K562 (cell line): ENCODE measurements around the gene ACKR1. TPM values are rescaled to one million over a fixed set of nuclear protein-coding genes. Genes with fewer than 3 reads are reported as not detected.

Experiments
- ATAC-seq: fragments of 200-7000 bp; cut with Tn5 transposase; 3 replicates; pipeline ENCODE4 v1.9.1; 2020; ENCODE audit warnings: moderate library complexity
- Bru-seq: library from RNA; stranded (reverse); fragments of 400-500 nt; gene quantifications from one replicate; lab custom pipeline; 2021; lab: Mats Ljungman, UMichigan
- BruChase-seq, 2 experiments: library from RNA; stranded (reverse); fragments of 400-500 nt; gene quantifications; one replicate each; lab custom pipeline; 2021; lab: Mats Ljungman, UMichigan
- BruUV-seq: library from RNA; stranded (reverse); fragments of 400-500 nt; replicated peaks from 2 replicates; lab custom pipeline; 2021; lab: Mats Ljungman, UMichigan
- CTCF ChIA-PET: fragments of 300-600 bp; formaldehyde crosslinking; extraction: SDS; loops from one replicate; lab custom pipeline; 2021; ENCODE audit warnings: low intra/inter-chr PET ratio; lab: Yijun Ruan, JAX
- POLR2A ChIA-PET: fragments of 300-600, 350-650 bp; sonication (Branson Sonifier 250); formaldehyde crosslinking; extraction: SDS; loops from one replicate; lab custom pipeline; 2021; ENCODE audit warnings: antibody characterized with exemption, inconsistent platforms; lab: Yijun Ruan, JAX
- DNase-seq, 4 experiments: peaks; one replicate each; pipeline versions ENCODE4 v3.0.0 to v3.0.0-alpha.2; 2011 to 2018; ENCODE audit warnings: low spot score in 3 of 4, mixed read lengths in 3 of 4; ENCODE audit errors: extremely low read depth in 1 of 4
- FAIRE-seq: peaks from 2 replicates; lab custom pipeline; 2011; peaks lifted over from hg19 to GRCh38; lab: Jason Lieb, UNC
- H2AFZ ChIP-seq: 2 replicates; pipeline ENCODE4 v1.6.0; 2011; ENCODE audit warnings: low read depth, low read length, control low read depth, inconsistent platforms
- H3K27ac ChIP-seq: fragments of 200-600 bp; 3 replicates; pipeline ENCODE4 v1.8.0; 2011; ENCODE audit warnings: low read depth, mild to moderate bottlenecking, control low read depth, inconsistent platforms, low read length, moderate library complexity, mixed read lengths; ENCODE audit errors: extremely low read depth
- H3K27me3 ChIP-seq, 2 experiments: fragments of 300-600 bp in 1 of 2; 2 replicates in 1 of 2; 3 replicates in 1 of 2; pipeline versions ENCODE4 v1.6.0 to v1.8.0; 2011; ENCODE audit warnings: inconsistent platforms in 2 of 2, low read length in 2 of 2, mild to moderate bottlenecking in 1 of 2, mixed read lengths in 1 of 2, moderate library complexity in 1 of 2; ENCODE audit not compliant: control insufficient read depth in 2 of 2, insufficient read depth in 2 of 2
- H3K36me3 ChIP-seq: fragments of 300-600 bp; 3 replicates; pipeline ENCODE4 v1.8.0; 2011; ENCODE audit warnings: mild to moderate bottlenecking, low read length, inconsistent platforms; ENCODE audit not compliant: control insufficient read depth, insufficient read depth
- H3K4me1 ChIP-seq, 2 experiments: fragments of 200-600 bp in 1 of 2; replicated peaks in 1 of 2; 2 replicates in 1 of 2; 3 replicates in 1 of 2; pipeline versions ENCODE4 v1.5.1 to v1.8.0; 2011; ENCODE audit warnings: inconsistent platforms in 2 of 2, low read length in 2 of 2, mild to moderate bottlenecking in 1 of 2, mixed read lengths in 1 of 2, moderate library complexity in 1 of 2; ENCODE audit not compliant: control insufficient read depth in 2 of 2, insufficient read depth in 2 of 2
- H3K4me2 ChIP-seq: 2 replicates; pipeline ENCODE4 v1.6.1; 2011; ENCODE audit warnings: low read length, control low read depth, inconsistent platforms, mixed read lengths; ENCODE audit not compliant: insufficient read depth
- H3K4me3 ChIP-seq: fragments of 200-600 bp; sonication (generic), shearing (Covaris generic); 2 replicates; pipeline ENCODE4 v1.5.1; 2016; ENCODE audit warnings: control low read depth, inconsistent platforms
- H3K79me2 ChIP-seq: fragments of 200-600 bp; 3 replicates; pipeline ENCODE4 v1.8.0; 2011; ENCODE audit warnings: low read length, inconsistent platforms; ENCODE audit not compliant: control insufficient read depth, insufficient read depth
- H3K9ac ChIP-seq, 2 experiments: 2 replicates each; pipeline versions ENCODE4 v1.6.0 to v1.6.1; 2011; ENCODE audit warnings: low read depth in 2 of 2, low read length in 2 of 2, control low read depth in 1 of 2, inconsistent platforms in 1 of 2, mild to moderate bottlenecking in 1 of 2, mixed read lengths in 1 of 2; ENCODE audit not compliant: insufficient read depth in 1 of 2
- H3K9me1 ChIP-seq: one replicate; pipeline ENCODE4 v1.6.0; 2011; ENCODE audit warnings: inconsistent platforms, mild to moderate bottlenecking, low read length, moderate library complexity; ENCODE audit not compliant: control insufficient read depth, insufficient read depth
- H3K9me3 ChIP-seq: replicated peaks from 2 replicates; pipeline ENCODE4 v1.5.1; 2011; ENCODE audit warnings: low read depth, low read length, inconsistent platforms; ENCODE audit not compliant: control insufficient read depth, insufficient read depth
- H4K20me1 ChIP-seq: replicated peaks from 2 replicates; pipeline ENCODE4 v1.6.1; 2011; ENCODE audit warnings: low read length, inconsistent platforms, mixed read lengths; ENCODE audit not compliant: control insufficient read depth, insufficient read depth
- HES1 ChIP-seq: fragments of 450-650 bp; IDR thresholded peaks from 2 replicates; pipeline ENCODE4 v1.6.1; 2016; ENCODE audit warnings: low read depth, mild to moderate bottlenecking, moderate library complexity
- IRF2 ChIP-seq: sonication (generic); formaldehyde crosslinking; IDR thresholded peaks from 2 replicates; pipeline ENCODE4 v1.8.1; 2022; ENCODE audit warnings: mild to moderate bottlenecking, missing genetic modification reagents
- MAZ ChIP-seq, 2 experiments: fragments of 450-650 bp in 1 of 2; sonication (generic) in 1 of 2; formaldehyde crosslinking; IDR thresholded peaks in 1 of 2; conservative IDR thresholded peaks in 1 of 2; 2 replicates each; pipeline versions ENCODE4 v1.4.0 to v1.5.0; 2020; ENCODE audit warnings: mild to moderate bottlenecking in 1 of 2, missing genetic modification reagents in 1 of 2
- PML ChIP-seq: IDR thresholded peaks from 2 replicates; pipeline ENCODE4 v1.6.1; 2012; ENCODE audit warnings: low read length, inconsistent platforms
- RCOR1 ChIP-seq, 2 experiments: IDR thresholded peaks; 2 replicates each; pipeline ENCODE4 v1.6.1; 2012; ENCODE audit warnings: low read depth in 2 of 2, low read length in 2 of 2, borderline replicate concordance in 1 of 2, improper control_type of control experiment in 1 of 2
- RNF219 ChIP-seq: fragments of 250-450 bp; sonication (Bioruptor Pico); IDR thresholded peaks from 2 replicates; pipeline ENCODE4 v1.5.0; 2022; ENCODE audit warnings: mild to moderate bottlenecking
- TAL1 ChIP-seq: fragments of 450-650 bp; IDR thresholded peaks from 2 replicates; pipeline ENCODE4 v1.6.1; 2016; ENCODE audit warnings: mild to moderate bottlenecking
- ZMIZ1 ChIP-seq, 2 experiments: fragments of 150-350 bp in 1 of 2; IDR thresholded peaks; 2 replicates each; pipeline ENCODE4 v1.6.1; 2012 to 2016; ENCODE audit warnings: low read depth in 2 of 2, low read length in 2 of 2, mild to moderate bottlenecking in 1 of 2, moderate library complexity in 1 of 2
- WGBS: fragments of 100-300 bp; shearing (Covaris generic); methylation state at CpG from one replicate; pipeline ENCODE4 v1.1.6; 2016; ENCODE audit warnings: low coverage, mixed read lengths; ENCODE audit not compliant: insufficient coverage; ENCODE audit errors: missing lambda C conversion rate; 5-methylcytosine and 5-hydroxymethylcytosine counted together
- in situ Hi-C: fragments of 300-500 bp; cut with MboI; formaldehyde crosslinking; loops from 4 replicates; pipeline ENCODE4 v1.15.0; 2018; ENCODE audit warnings: inconsistent platforms, mixed read lengths
- intact Hi-C: fragments of 100-400 bp; cut with micrococcal nuclease; formaldehyde crosslinking; loops from 2 replicates; pipeline ENCODE4 v1.14.2; 2022
- long read RNA-seq, 3 experiments: library from polyadenylated mRNA in 2 of 3; library from RNA in 1 of 3; unstranded in 2 of 3; stranded (forward) in 1 of 3; transcript quantifications; one replicate each; pipeline ENCODE4 v2.0.0, GENCODE V29; 2019 to 2022
- polyA minus RNA-seq, 3 experiments: library from RNA; depleted of rRNA, polyadenylated mRNA; stranded (reverse); fragments of >200 nt; gene quantifications; 2 replicates each; pipeline ENCODE4 v1.2.3, GENCODE V29; 2011
- polyA plus RNA-seq, 8 experiments: library from polyadenylated mRNA; depleted of rRNA in 4 of 8; stranded (reverse) in 5 of 8; unstranded in 3 of 8; fragments of >200 nt; fragmentation: Nextera tagmentation in 2 of 8; fragmentation: Illumina TruSeq in 1 of 8; extraction: Ambion mirVana in 2 of 8; extraction: Trizol in 1 of 8; gene quantifications; 2 replicates each; pipeline versions ENCODE4 v1.2.1 to v1.2.3, GENCODE V29; 2011 to 2014; ENCODE audit warnings: inconsistent platforms in 1 of 8, missing spikeins in 1 of 8
- total RNA-seq, 7 experiments: library from RNA; depleted of rRNA in 6 of 7; stranded (reverse); fragments of >200 nt in 6 of 7; fragmentation: Illumina TruSeq in 2 of 7; extraction: Trizol in 2 of 7; gene quantifications; 2 replicates each; pipeline versions ENCODE4 v1.2.1 to v1.2.3, GENCODE V29; 2011 to 2021; ENCODE audit warnings: low replicate concordance in 1 of 7

Gene ACKR1
- total RNA-seq (2011; cell fraction: chromatin; rRNA removed; ENCODE audit: low replicate concordance), result 0.44 TPM in 1 of 2 replicates, not detected in the other
- 0.50 and 0.53 TPM in 2 replicates for total RNA-seq (2011; cell fraction: nucleolus; rRNA removed)
- total RNA-seq (2011; cell fraction: nucleoplasm; rRNA removed), result 0.29 TPM in 1 of 2 replicates, not detected in the other
- 0.18 and 0.41 TPM in 2 replicates for total RNA-seq (2014; rRNA removed)
- 0.07 TPM in 1 of 2 replicates, not detected in the other for total RNA-seq (2014; rRNA removed; fragmentation: Illumina TruSeq; extraction: Trizol)
- 0.11 TPM in 1 of 2 replicates, not detected in the other for total RNA-seq (2015; rRNA removed; fragmentation: Illumina TruSeq; extraction: Trizol)
- total RNA-seq (2021), result 0.51 and 0.58 TPM in 2 replicates
- 0.15 TPM in 1 of 2 replicates, not detected in the other for polyA plus RNA-seq (2011; rRNA removed)
- 0.43 TPM in 1 of 2 replicates, not detected in the other for polyA plus RNA-seq (2011; cell fraction: cytosol; rRNA removed)
- polyA plus RNA-seq (2011; cell fraction: nucleus; rRNA removed), result 0.07 and 0.34 TPM in 2 replicates
- polyA plus RNA-seq (2012), result 0.62 and 1.7 TPM in 2 replicates
- polyA plus RNA-seq (2014; fragmentation: Illumina TruSeq; extraction: Trizol), result 0.22 and 0.24 TPM in 2 replicates
- under 1 TPM; 0.24 to 0.64 TPM for polyA plus RNA-seq (2014; fragmentation: Nextera tagmentation; extraction: Ambion mirVana)
- polyA plus RNA-seq (2014; rRNA removed), result 0.15 and 0.30 TPM in 2 replicates
- polyA minus RNA-seq (2011; rRNA and poly(A)+ RNA removed), result not detected in 2 replicates
- polyA minus RNA-seq (2011; cell fraction: cytosol; rRNA and poly(A)+ RNA removed), result not detected in 2 replicates
- polyA minus RNA-seq (2011; cell fraction: nucleus; rRNA and poly(A)+ RNA removed), result not detected in 2 replicates
- percentile 16 among the genes with signal in this experiment for Bru-seq, nascent RNA
- not detected for BruChase-seq, experiment 1, labeled RNA remaining after a 2-hour chase
- not detected for BruChase-seq, experiment 2, labeled RNA remaining after a 6-hour chase
- long read RNA-seq, experiment 1, partial matches to known transcripts, result 0 of 1 reads
- long read RNA-seq, experiment 1, other reads (novel, unspliced or antisense), result 0 of 1 reads
- long read RNA-seq, experiment 2, result 0 reads
- long read RNA-seq, experiment 3, result 0 reads

- CTCF ChIA-PET, result interaction anchor here (0.7 kb wide), 1 partner anchor 72 kb away, joined by 5 read pairs; no protein-coding TSS in a partner anchor
- peak; percentile 88 for FAIRE-seq
- Histone ChIP-seq H3K79me2 (no peaks in the 10 kb centered on the region), H3K9me3 (no peaks in the 10 kb centered on the region), H3K9me1 (no peaks in the 10 kb centered on the region), H3K4me1 (peaks cover 22 to 24% of the 10 kb centered on the region in 2 experiments; a peak in 4 of 5 replicates), H3K27me3 (peaks cover 0 to 11% of the 10 kb centered on the region in 2 experiments; a peak in 2 of 5 replicates), H3K4me3 (no peak within 1 kb of the TSS), H3K36me3 (no peaks in the 10 kb centered on the region), H2AFZ (peak within 1 kb of the TSS; percentile 90), H3K4me2 (peak within 1 kb of the TSS; percentile 82), H4K20me1 (no peaks in the 10 kb centered on the region), H3K27ac (peak within 1 kb of the TSS; percentile 47), H3K9ac (peak within 1 kb of the TSS; percentile 46 to 78)
- POLR2A ChIA-PET, result no interaction called here
- BruUV-seq, result no TSS peak
- in situ Hi-C loops, result no loop called here
- DNase-seq, result peak; percentile 39 to 70 (median 56)
- 0% methylated on average over 12 of the region's 13 CpGs for WGBS
- intact Hi-C loops, result no loop called here
- ATAC-seq, result peak; percentile 85
- TF ChIP-seq ZMIZ1 (IDR thresholded peaks at IDR 0.05; ENCODE audit: low read depth in 2 of 2, low read length in 2 of 2) (no peak), PML (no peak), TAL1 (peak; percentile 59; the same call in 1 of the 2 replicates), MAZ (CRISPR knock-in tag; conservative IDR thresholded peaks at IDR 0.05 in 1 of 2, IDR thresholded peaks at IDR 0.05 in 1 of 2) (peak in 1 of 2 experiments; percentile 26; a peak in 1 of 4 replicates), RNF219 (CRISPR knock-in tag) (no peak), IRF2 (CRISPR knock-in tag) (no peak), HES1 (no peak), RCOR1 (IDR thresholded peaks at IDR 0.05; ENCODE audit: borderline replicate concordance in 1 of 2, low read depth in 2 of 2, low read length in 2 of 2) (0 out of 4 replicates have a peak, but pooled peaks of 1 of the 2 experiments have one; percentile 35)
Measured at GRCh38 chr1:159204161-159205141, at the start of gene ACKR1. Gene ACKR1 (plus strand): TSS chr1:159204875. CDS start chr1:159204960, 85 bp downstream.
